T-helper 9 cell (primary cell): ENCODE results near the gene CCDC180.
"Not testable (repeated sequence)": the region's sequence is repeated elsewhere in the genome, so short reads cannot be mapped to it uniquely, and the experiment has no call there.

ENCODE experiments used
- DNase-seq: peaks from one replicate; pipeline ENCODE4 v3.0.0-alpha.2; 2020
- total RNA-seq, 2 donors: gene quantifications; one replicate each; lab custom pipeline; 2026; lab: John Stamatoyannopoulos, UW

The CCDC180 gene
- 0.48 to 1.5 reads per million in 2 donors for total RNA-seq

- DNase-seq, result no peak
Measured at GRCh38 chr9:97307500-97308163, at the start of gene CCDC180. Gene CCDC180, plus strand, starts transcription at chr9:97307659. Its CDS starts 405 bp downstream, at chr9:97308064.

GRCh38 chr9:97259834-97260514, 47.5 kb upstream of the CCDC180 start:
- DNase-seq, result not testable (repeated sequence)

- DNase-seq, result no peak
Measured at GRCh38 chr9:97271292-97271691, 36.2 kb upstream of the CCDC180 start.

- DNase-seq, result no peak
Measured at GRCh38 chr9:97272072-97272471, 35.4 kb upstream of the CCDC180 start.

GRCh38 chr9:97276310-97276852, 31.1 kb upstream of the CCDC180 start:
- no peak for DNase-seq

- DNase-seq, result no peak
Measured at GRCh38 chr9:97277953-97278352, 29.5 kb upstream of the CCDC180 start.

GRCh38 chr9:97280755-97281330, 26.6 kb upstream of the CCDC180 start:
- DNase-seq, result no peak

GRCh38 chr9:97283768-97284167, 23.7 kb upstream of the CCDC180 start:
- no peak for DNase-seq

GRCh38 chr9:97284798-97285197, 22.7 kb upstream of the CCDC180 start:
- no peak for DNase-seq

- no peak for DNase-seq
Measured at GRCh38 chr9:97292200-97292599, 15.3 kb upstream of the CCDC180 start.

- DNase-seq, result no peak
Measured at GRCh38 chr9:97293207-97293721, 14.2 kb upstream of the CCDC180 start.

GRCh38 chr9:97293818-97294217, 13.6 kb upstream of the CCDC180 start:
- DNase-seq, result no peak

GRCh38 chr9:97297889-97298288, 9.6 kb upstream of the CCDC180 start:
- no peak for DNase-seq

GRCh38 chr9:97299809-97300414, 7.5 kb upstream of the CCDC180 start:
- DNase-seq, result no peak

- no peak for DNase-seq
Measured at GRCh38 chr9:97300586-97300985, 6.9 kb upstream of the CCDC180 start.

- no peak for DNase-seq
Measured at GRCh38 chr9:97301974-97302373, 5.5 kb upstream of the CCDC180 start.

GRCh38 chr9:97304586-97304985, 2.9 kb upstream of the CCDC180 start:
- no peak for DNase-seq

- no peak for DNase-seq
Measured at GRCh38 chr9:97305501-97306298, 1.8 kb upstream of the CCDC180 start.

GRCh38 chr9:97307091-97307490, 368 bp upstream of the CCDC180 start:
- DNase-seq, result no peak

GRCh38 chr9:97309260-97309659, 1.8 kb downstream of the CCDC180 start:
- DNase-seq, result no peak

- DNase-seq, result no peak
Measured at GRCh38 chr9:97310023-97310422, 2.6 kb downstream of the CCDC180 start.

- DNase-seq, result no peak
Measured at GRCh38 chr9:97310896-97311295, 3.4 kb downstream of the CCDC180 start.
